Measurements from ENCODE around the gene DDR1.
"Not testable (repeated sequence)": the region's sequence is repeated elsewhere in the genome, so short reads cannot be mapped to it uniquely, and the experiment has no call there.

The DDR1 gene

GRCh38 chr6:30870546-30870945 is 13.8 kb upstream of the DDR1 start:
- DNase-seq (ENCODE audit: extremely low read depth, low read depth), result no peak
- no peak for TF ChIP-seq CTCF (IDR thresholded peaks at IDR 0.05; ENCODE audit: low read depth, low read length)

- no peak for DNase-seq (ENCODE audit: extremely low read depth, low read depth)
- no peak for TF ChIP-seq CTCF (IDR thresholded peaks at IDR 0.05; ENCODE audit: low read depth, low read length)
These were observed 12.6 kb upstream of the DDR1 start for GRCh38 chr6:30871592-30872183.

- no peak for DNase-seq (ENCODE audit: extremely low read depth, low read depth)
- no peak for TF ChIP-seq CTCF (IDR thresholded peaks at IDR 0.05; ENCODE audit: low read depth, low read length)
These were observed 11.1 kb upstream of the DDR1 start for GRCh38 chr6:30873137-30873640.

- not testable (repeated sequence) for DNase-seq (ENCODE audit: extremely low read depth, low read depth)
These were observed 10.5 kb upstream of the DDR1 start for GRCh38 chr6:30873795-30874194.

- no peak for DNase-seq (ENCODE audit: extremely low read depth, low read depth)
- no peak for TF ChIP-seq CTCF (IDR thresholded peaks at IDR 0.05; ENCODE audit: low read depth, low read length)
These were observed 8.9 kb upstream of the DDR1 start for GRCh38 chr6:30875244-30876038.

- TF ChIP-seq CTCF (IDR thresholded peaks at IDR 0.05; ENCODE audit: low read depth, low read length), result no peak
- no peak for DNase-seq (ENCODE audit: extremely low read depth, low read depth)
These were observed 8.1 kb upstream of the DDR1 start for GRCh38 chr6:30876039-30876730.

- peak; percentile 91 for TF ChIP-seq CTCF (IDR thresholded peaks at IDR 0.05; ENCODE audit: low read depth, low read length)
- DNase-seq (ENCODE audit: extremely low read depth, low read depth), result peak; percentile 80
These were observed 6.7 kb upstream of the DDR1 start for GRCh38 chr6:30877419-30878262.

All from AG09319 (cell line).